Upper lobe of left lung (tissue), 6 donors: ENCODE results near the gene BACE2. TPM values are rescaled to one million over a fixed set of nuclear protein-coding genes. Genes with fewer than 3 reads are reported as not detected.

Source experiments
- ATAC-seq, 2 donors: fragments of 200-7000 bp; cut with Tn5 transposase; one replicate each; pipeline ENCODE4 v1.9.1; 2022; ENCODE audit warnings: mild to moderate bottlenecking in 2 of 2, moderate library complexity in 2 of 2; ENCODE audit not compliant: low FRiP score in 2 of 2
- DNase-seq, 2 donors: peaks; one replicate each; pipeline ENCODE4 v3.0.0-alpha.2; 2019 to 2020
- H3K27ac ChIP-seq, 4 donors: fragments of 200-600 bp; sonication (generic); one replicate each; pipeline ENCODE4 v1.5.1; 2016 to 2019
- H3K27me3 ChIP-seq, 4 donors: fragments of 200-600 bp; sonication (generic); one replicate each; pipeline ENCODE4 v1.5.1; 2017 to 2019
- H3K36me3 ChIP-seq, 4 donors: fragments of 200-600 bp; sonication (generic); one replicate each; pipeline ENCODE4 v1.5.1; 2016 to 2019
- H3K4me1 ChIP-seq, 4 donors: fragments of 200-600 bp; sonication (generic); one replicate each; pipeline ENCODE4 v1.5.1; 2018 to 2019
- H3K4me3 ChIP-seq, 4 donors: fragments of 200-600 bp; sonication (generic); one replicate each; pipeline ENCODE4 v1.5.1; 2017 to 2019; ENCODE audit warnings: mild to moderate bottlenecking in 2 of 4, moderate library complexity in 1 of 4
- H3K9me3 ChIP-seq, 4 donors: fragments of 200-600 bp; sonication (generic); one replicate each; pipeline ENCODE4 v1.5.1; 2018 to 2019
- EP300 ChIP-seq, 4 donors: sonication (generic); formaldehyde crosslinking; IDR thresholded peaks; one replicate each; pipeline ENCODE4 v1.5.1; 2017; ENCODE audit warnings: antibody characterized with exemption in 4 of 4, control low read depth in 2 of 4
- POLR2A ChIP-seq, 4 donors: fragments of 450-650 bp; IDR thresholded peaks; one replicate each; pipeline ENCODE4 v1.5.1; 2016 to 2017; ENCODE audit warnings: antibody characterized with exemption in 4 of 4, mild to moderate bottlenecking in 2 of 4
- POLR2AphosphoS5 ChIP-seq, 2 donors: sonication (generic); formaldehyde crosslinking; IDR thresholded peaks; one replicate each; pipeline ENCODE4 v1.5.1; 2017; ENCODE audit warnings: antibody characterized with exemption in 2 of 2
- WGBS, 2 donors: methylation state at CpG; one replicate each; pipeline ENCODE4 v1.1.5; 2017 to 2018; 5-methylcytosine and 5-hydroxymethylcytosine counted together
- total RNA-seq, 6 donors: library from RNA; depleted of rRNA in 4 of 6; stranded (reverse); fragments of >200 nt in 4 of 6; gene quantifications; one replicate each; pipeline versions ENCODE4 v1.1.0 to v1.2.1, GENCODE V29; 2016 to 2021
- TF ChIP-seq, protein P1 (sequence below), 6 experiments: fragments of 450-650 bp in 4 of 6; fragments of 200-600 bp in 2 of 6; sonication (generic) in 2 of 6; IDR thresholded peaks; one replicate each; pipeline ENCODE4 v1.5.1; 2016 to 2019; ENCODE audit warnings: antibody characterized with exemption in 6 of 6
- donor health status: DM: no; HTN: no; CAD: no; lungs with moderate emphysema.
- donor health status: DM: no; HTN: yes; CAD: no; lungs with severe emphysema.

The BACE2 gene
- total RNA-seq, 6 donors from 2014 or later = 15.1 to 43.0 (median 26.3) TPM

DNA sequence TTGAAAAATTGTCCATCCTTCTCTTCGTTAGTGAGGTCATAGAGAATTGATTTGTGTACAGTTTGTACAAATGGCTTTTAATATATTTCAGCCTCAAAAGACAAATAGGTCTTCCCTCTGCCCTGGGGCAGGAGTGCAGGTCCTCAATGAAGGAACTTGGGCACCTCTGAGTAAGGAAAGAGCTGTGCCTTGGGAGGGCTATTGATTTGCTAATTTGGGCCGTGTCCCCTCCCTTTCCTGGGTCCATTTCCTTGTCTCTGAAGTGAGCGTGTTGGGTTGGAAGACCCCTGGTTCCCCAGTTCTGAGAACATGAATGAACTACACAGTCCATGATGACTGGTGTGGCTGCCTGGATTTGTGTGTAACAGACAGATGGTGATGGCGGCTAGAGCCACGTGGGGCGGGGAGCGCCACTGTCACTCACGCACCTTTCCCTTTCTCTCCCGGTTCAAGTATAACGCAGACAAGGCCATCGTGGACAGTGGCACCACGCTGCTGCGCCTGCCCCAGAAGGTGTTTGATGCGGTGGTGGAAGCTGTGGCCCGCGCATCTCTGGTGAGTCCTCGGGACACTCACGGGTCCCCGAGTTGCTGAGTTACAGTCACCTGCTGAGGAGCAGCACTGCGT is 77.7 kb downstream of the BACE2 start:
- H3K27ac ChIP-seq = no peak overlapping the region
- DNase-seq (peak in 1 of 2 donors; percentile 69), ATAC-seq (no peak)
- no peak overlapping the region for H3K4me3 ChIP-seq
- H3K36me3 ChIP-seq = peaks cover 0 to 21% (median 1%) of the 10 kb centered on the region in 4 donors
- TF ChIP-seq POLR2AphosphoS5 (IDR thresholded peaks at IDR 0.05) (no peak), EP300 (IDR thresholded peaks at IDR 0.05) (no peak), POLR2A (IDR thresholded peaks at IDR 0.05) (no peak)
- TF ChIP-seq, protein P1, sequence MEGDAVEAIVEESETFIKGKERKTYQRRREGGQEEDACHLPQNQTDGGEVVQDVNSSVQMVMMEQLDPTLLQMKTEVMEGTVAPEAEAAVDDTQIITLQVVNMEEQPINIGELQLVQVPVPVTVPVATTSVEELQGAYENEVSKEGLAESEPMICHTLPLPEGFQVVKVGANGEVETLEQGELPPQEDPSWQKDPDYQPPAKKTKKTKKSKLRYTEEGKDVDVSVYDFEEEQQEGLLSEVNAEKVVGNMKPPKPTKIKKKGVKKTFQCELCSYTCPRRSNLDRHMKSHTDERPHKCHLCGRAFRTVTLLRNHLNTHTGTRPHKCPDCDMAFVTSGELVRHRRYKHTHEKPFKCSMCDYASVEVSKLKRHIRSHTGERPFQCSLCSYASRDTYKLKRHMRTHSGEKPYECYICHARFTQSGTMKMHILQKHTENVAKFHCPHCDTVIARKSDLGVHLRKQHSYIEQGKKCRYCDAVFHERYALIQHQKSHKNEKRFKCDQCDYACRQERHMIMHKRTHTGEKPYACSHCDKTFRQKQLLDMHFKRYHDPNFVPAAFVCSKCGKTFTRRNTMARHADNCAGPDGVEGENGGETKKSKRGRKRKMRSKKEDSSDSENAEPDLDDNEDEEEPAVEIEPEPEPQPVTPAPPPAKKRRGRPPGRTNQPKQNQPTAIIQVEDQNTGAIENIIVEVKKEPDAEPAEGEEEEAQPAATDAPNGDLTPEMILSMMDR (IDR thresholded peaks at IDR 0.05) = no peak
- 92 to 95% methylated on average over 19 to 20 of the region's 20 CpGs for WGBS, 2 donors
- no peaks in the 10 kb centered on the region for H3K4me1 ChIP-seq
- no peaks in the 10 kb centered on the region for H3K9me3 ChIP-seq
- H3K27me3 ChIP-seq = no peaks in the 10 kb centered on the region

DNA sequence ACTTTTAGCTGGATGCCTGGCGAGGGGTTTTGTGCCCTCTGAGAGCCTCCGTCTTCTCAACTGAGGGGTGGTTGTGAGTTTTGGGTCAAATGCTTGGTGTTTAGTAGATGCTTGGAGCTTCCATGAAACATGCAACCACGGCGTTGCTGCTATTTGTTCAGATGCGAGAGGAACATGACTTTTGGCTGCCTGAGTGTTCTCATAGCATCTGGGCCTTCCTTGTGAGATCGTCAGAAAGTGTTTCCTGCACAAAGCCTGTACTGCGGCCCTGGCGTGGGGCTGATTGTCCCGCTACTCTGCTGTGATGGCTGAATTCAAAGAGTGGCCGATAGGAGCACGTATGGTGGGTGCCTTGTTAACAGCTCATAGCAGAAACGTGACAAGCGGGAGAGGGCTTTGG is 78.8 kb downstream of the BACE2 start:
- Histone ChIP-seq H3K27ac (peak overlapping the region in 1 of 4 donors; percentile 57), H3K4me1 (no peaks in the 10 kb centered on the region), H3K36me3 (peaks cover 0 to 25% (median 10%) of the 10 kb centered on the region in 4 donors), H3K9me3 (no peaks in the 10 kb centered on the region), H3K27me3 (no peaks in the 10 kb centered on the region), H3K4me3 (no peak overlapping the region)
- WGBS, 2 donors = 92 to 94% methylated on average over 13 of the region's 13 CpGs
- no peak for TF ChIP-seq POLR2AphosphoS5 (IDR thresholded peaks at IDR 0.05)
- TF ChIP-seq, protein P1 (IDR thresholded peaks at IDR 0.05) = no peak
- TF ChIP-seq POLR2A (IDR thresholded peaks at IDR 0.05) = no peak
- no peak for TF ChIP-seq EP300 (IDR thresholded peaks at IDR 0.05)
- DNase-seq (no peak), ATAC-seq (no peak)

- 71 to 75% methylated on average over 42 to 44 of the region's 44 CpGs for WGBS, 2 donors
- peak; percentile 63 to 80 for DNase-seq
Observed at GRCh38 chr21:41247561-41248545, 79.9 kb downstream of the BACE2 start.

GRCh38 chr21:41249476-41249875 is 81.5 kb downstream of the BACE2 start:
- 94 to 95% methylated on average over 11 of the region's 11 CpGs for WGBS, 2 donors
- peaks cover 0 to 50% (median 17%) of the 10 kb centered on the region in 4 donors for H3K36me3 ChIP-seq
- no peak overlapping the region for H3K27ac ChIP-seq
- DNase-seq (peak in 1 of 2 donors; percentile 32), ATAC-seq (no peak)
- no peak overlapping the region for H3K4me3 ChIP-seq
- TF ChIP-seq EP300 (IDR thresholded peaks at IDR 0.05) = no peak
- TF ChIP-seq POLR2A (IDR thresholded peaks at IDR 0.05) = no peak
- TF ChIP-seq, protein P1 (IDR thresholded peaks at IDR 0.05) = no peak
- TF ChIP-seq POLR2AphosphoS5 (IDR thresholded peaks at IDR 0.05) = no peak
- H3K4me1 ChIP-seq = no peaks in the 10 kb centered on the region
- no peaks in the 10 kb centered on the region for H3K27me3 ChIP-seq
- peaks cover 0 to 8% (median 0%) of the 10 kb centered on the region in 4 donors for H3K9me3 ChIP-seq

More at GRCh38 chr21:41247561-41248545, 79.9 kb downstream of the BACE2 start:
- Histone ChIP-seq H3K36me3 (peaks cover 0 to 36% (median 11%) of the 10 kb centered on the region in 4 donors), H3K9me3 (no peaks in the 10 kb centered on the region), H3K27me3 (no peaks in the 10 kb centered on the region), H3K4me1 (no peaks in the 10 kb centered on the region), H3K27ac (peak overlapping the region in 2 of 4 donors; percentile 31 to 57), H3K4me3 (peak overlapping the region in 2 of 4 donors; percentile 6 to 22)
- peak in 1 of 2 donors; percentile 15 for TF ChIP-seq POLR2AphosphoS5 (IDR thresholded peaks at IDR 0.05)
- no peak for TF ChIP-seq POLR2A (IDR thresholded peaks at IDR 0.05)
- peak in 3 of 4 donors; percentile 17 to 87 (median 62) for TF ChIP-seq EP300 (IDR thresholded peaks at IDR 0.05)
- ATAC-seq = peak in 1 of 2 donors; percentile 86

- TF ChIP-seq POLR2AphosphoS5 (IDR thresholded peaks at IDR 0.05) (no peak), EP300 (IDR thresholded peaks at IDR 0.05) (no peak), POLR2A (IDR thresholded peaks at IDR 0.05) (no peak)
- TF ChIP-seq, protein P1 (IDR thresholded peaks at IDR 0.05) = no peak
- DNase-seq = no peak
- WGBS, 2 donors = 71 to 74% methylated on average over 8 of the region's 8 CpGs
- ATAC-seq = no peak
- Histone ChIP-seq H3K9me3 (peaks cover 0 to 8% (median 0%) of the 10 kb centered on the region in 4 donors), H3K4me1 (no peaks in the 10 kb centered on the region), H3K4me3 (no peak overlapping the region), H3K27me3 (no peaks in the 10 kb centered on the region), H3K27ac (no peak overlapping the region), H3K36me3 (peaks cover 0 to 58% (median 17%) of the 10 kb centered on the region in 4 donors)
Observed at GRCh38 chr21:41250519-41250918, 82.6 kb downstream of the BACE2 start.
